GM19372 (cell line): ENCODE results near the gene AMBP.

Experiments
- ATAC-seq: cut with Tn5 transposase; IDR thresholded peaks from one replicate; pipeline ENCODE4 v1.9.1; 2021; ENCODE audit warnings: mild to moderate bottlenecking, low read depth, moderate library complexity; ENCODE audit not compliant: unreplicated experiment

Gene AMBP

GRCh38 chr9:114034661-114035062 lies 43.4 kb downstream of the AMBP start:
- no peak for ATAC-seq

GRCh38 chr9:114034196-114034595 lies 43.9 kb downstream of the AMBP start:
- ATAC-seq: no peak

DNA sequence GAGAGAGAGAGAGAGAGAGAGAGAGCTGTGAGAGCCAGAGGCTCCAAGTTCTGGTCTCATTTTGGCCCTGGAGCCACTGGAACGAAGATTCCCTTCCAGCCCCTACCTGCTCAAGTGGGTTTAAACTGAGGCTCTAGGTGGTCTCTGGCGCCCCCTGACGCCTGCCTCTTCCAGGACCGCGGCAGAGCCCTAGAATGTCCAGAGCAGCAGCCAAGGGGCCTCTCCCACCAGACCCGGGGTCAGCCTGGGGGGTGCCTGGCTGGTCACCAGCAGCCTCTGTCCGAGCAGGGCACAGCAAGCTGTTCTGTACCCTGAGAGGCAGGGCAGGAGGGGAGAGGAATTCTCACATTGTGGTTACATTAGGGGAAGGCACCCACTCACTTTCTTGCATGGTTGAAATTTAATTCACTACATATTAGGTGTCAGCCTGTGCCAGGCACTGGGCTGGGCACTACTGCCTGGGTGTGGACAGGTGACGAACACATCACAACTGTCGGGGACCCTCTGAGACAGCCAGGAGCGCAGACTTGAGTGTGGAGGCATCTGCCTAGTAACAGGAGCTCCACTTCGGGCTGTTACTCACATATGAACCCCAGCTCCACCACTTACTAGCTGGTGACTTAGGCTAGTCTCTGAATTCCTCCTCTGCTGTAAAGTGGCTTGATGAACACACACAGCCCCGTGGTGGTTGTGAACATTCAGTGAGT lies 44.5 kb downstream of the AMBP start:
- no peak for ATAC-seq

- no peak for ATAC-seq
Observed at GRCh38 chr9:114031948-114032840, 45.9 kb downstream of the AMBP start.

GRCh38 chr9:114031037-114031630 lies 47.0 kb downstream of the AMBP start:
- ATAC-seq: no peak

GRCh38 chr9:114030364-114030763 lies 47.7 kb downstream of the AMBP start:
- ATAC-seq: no peak

DNA sequence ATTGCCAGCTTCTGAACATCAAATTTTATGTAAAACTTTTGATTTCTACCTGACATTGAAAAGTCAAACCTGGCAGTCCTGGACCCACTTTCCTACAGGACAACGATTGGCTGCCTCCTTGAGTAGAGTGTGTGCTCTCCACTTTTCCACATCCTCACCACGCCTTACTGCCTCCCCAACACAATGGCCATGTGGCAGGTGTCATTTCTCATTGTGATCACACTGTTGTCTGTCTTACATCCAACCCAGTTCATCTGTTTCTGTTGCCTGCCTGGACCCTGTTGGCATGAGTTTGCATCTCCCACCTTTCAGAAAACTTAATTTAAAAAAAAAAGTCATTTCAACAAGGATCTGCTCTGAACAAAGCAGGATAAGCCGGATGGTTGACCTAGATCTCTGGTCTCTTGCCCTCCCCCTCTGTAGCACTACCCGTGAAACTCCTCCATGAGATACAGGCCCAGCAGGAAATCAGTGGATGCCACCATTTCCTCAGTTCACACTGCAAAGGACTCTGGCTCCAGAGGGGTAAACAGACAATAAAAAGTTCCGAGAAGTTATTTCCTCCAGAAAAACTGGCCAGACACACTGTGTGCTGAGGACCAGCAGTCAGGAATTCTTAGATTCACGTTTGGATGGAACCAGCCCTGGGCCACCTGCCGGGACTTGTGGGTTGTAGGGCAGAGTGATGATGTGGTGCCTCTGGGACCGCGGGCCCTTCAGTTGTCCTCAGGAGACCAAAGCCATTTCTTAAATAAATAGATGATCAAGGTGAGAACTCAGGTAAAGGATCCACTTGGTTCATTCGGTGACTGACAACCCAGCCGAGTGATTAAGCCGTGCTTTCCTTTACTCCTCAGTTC lies 48.6 kb downstream of the AMBP start:
- no peak for ATAC-seq

GRCh38 chr9:114028646-114029045 lies 49.5 kb downstream of the AMBP start:
- no peak for ATAC-seq

GRCh38 chr9:114027863-114028465 lies 50.1 kb downstream of the AMBP start:
- no peak for ATAC-seq

- ATAC-seq: no peak
Observed at GRCh38 chr9:114027159-114027862, 50.8 kb downstream of the AMBP start.

DNA sequence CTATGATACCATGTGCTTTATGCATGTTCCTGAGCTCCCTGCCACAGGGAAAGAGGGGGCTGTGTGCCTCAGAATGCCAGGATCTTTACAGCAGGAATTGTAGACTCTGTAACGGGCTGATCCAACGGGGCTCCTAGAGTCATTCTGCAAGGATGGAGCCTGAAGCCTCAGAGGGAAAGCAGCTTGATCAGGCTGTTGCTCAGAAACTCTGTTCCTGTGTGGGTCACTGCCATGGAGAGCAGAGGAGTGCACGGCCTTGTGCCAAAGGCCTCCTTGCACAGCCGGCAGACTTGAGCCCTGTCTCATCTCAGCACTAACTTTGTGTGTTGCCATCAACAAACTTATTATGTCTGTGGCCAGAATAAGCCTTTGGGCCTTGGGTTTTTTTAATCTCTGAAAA lies 51.8 kb downstream of the AMBP start:
- ATAC-seq: no peak

- ATAC-seq: no peak
Observed at GRCh38 chr9:114025760-114026159, 52.3 kb downstream of the AMBP start.

DNA sequence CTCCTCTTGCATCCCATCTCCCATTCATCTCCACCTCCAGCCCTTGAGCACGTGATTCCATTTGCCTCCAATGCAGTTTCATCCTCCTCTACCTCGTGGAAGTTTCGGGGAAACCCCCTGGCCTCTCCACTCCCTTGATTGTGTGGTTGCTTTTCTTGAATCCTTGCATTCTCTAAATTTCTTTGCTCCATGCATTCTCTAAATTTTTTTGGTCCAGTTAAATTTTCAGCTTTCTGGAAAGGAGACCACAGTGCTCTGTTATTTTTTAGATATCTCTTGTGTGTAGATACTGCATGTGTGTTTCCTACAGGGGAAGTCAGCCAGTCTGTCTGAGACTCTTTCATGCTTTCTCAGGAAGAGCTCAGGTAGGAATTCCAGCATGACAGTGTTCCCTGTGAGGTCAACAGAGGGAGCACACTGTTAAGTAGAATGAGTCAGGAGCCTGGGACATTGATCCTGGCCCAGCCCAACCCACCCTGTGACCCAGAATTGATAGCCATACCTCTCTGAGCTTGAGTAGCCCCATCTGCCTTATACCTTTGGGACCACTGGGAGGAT lies 52.8 kb downstream of the AMBP start:
- ATAC-seq: no peak

DNA sequence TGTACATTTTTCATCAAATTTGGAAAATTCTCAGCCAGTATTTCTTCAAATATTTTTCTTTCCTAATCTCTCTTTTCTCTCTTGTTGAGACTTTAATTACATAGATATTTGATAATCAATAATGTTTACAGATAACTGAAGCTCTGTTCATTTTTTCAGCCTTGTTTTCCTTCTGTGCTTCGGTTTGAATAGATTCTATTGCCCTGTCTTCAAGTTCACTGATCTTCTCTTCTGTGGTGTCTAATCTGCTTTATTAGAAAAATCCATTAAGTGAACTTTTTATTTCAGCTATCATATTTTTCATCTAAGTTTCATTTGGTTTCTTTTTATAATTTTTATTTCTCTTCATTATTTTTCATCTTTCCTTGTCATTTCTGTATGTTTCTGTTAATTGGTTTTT lies 54.1 kb downstream of the AMBP start:
- no peak for ATAC-seq

DNA sequence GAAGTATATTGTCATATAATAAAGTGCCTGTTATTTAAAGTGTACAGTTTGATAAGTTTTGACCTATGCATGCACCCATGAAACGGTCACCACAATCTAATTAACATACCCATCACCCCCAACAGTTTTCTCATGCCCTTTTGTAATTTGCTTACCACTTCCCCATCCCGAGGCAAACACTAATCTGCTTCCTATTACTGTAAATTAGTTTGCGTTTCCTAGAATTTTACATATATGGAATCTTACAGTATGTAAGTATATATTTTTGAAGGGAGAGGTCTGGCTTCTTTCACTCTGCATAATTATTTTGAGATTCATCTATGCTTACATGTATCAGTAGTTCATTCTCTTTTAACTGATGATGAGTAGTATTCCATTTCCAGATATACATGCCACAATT lies 56.5 kb downstream of the AMBP start:
- no peak for ATAC-seq

- no peak for ATAC-seq
Observed at GRCh38 chr9:114017741-114018715, 60.1 kb downstream of the AMBP start.

- no peak for ATAC-seq
Observed at GRCh38 chr9:114016629-114017423, 61.3 kb downstream of the AMBP start.
